GM21717 (cell line): ENCODE measurements around the gene NPY.

ENCODE experiments used
- ATAC-seq: cut with Tn5 transposase; IDR thresholded peaks from one replicate; pipeline ENCODE4 v1.9.1; 2021; ENCODE audit warnings: mild to moderate bottlenecking, moderate library complexity; ENCODE audit not compliant: unreplicated experiment

Gene NPY

DNA sequence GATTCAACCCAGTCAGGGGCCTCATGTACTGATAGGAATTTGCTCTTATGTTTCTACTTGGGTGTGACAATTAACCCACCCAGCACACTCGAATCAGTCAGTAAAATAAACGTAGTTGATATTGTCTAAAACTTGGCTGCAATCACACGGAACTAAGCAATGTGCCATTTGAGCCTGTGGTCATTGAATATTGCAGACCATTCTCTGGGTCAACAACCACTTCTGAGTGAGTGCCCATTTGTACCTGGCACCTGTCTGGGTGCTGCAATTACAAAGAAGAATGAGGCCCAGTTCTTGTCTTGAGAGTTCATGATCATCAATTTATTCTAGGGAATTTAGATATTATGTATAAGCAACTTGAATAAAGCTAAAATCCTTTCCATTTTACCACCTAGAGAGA is 29.8 kb downstream of the NPY start:
- ATAC-seq = no peak

DNA sequence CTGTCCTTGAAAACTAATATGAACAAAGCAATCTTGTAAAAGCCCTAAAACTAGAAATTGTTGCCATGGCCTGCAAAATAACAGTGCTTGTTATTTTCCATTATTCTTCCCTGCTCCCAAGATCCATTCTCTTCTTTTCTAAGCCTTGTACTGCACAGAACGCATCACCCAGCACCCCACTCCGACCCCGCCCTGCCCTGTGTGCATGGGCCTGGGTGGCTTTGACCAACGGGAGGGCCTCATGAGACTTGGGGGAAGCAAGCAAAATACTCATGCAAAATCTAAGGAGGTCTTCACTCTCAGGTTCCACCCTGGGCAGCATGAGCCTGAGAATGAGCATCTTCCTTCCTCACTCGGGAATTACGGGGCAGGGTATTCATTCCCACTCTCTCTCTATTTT is 32.4 kb downstream of the NPY start:
- ATAC-seq = no peak

DNA sequence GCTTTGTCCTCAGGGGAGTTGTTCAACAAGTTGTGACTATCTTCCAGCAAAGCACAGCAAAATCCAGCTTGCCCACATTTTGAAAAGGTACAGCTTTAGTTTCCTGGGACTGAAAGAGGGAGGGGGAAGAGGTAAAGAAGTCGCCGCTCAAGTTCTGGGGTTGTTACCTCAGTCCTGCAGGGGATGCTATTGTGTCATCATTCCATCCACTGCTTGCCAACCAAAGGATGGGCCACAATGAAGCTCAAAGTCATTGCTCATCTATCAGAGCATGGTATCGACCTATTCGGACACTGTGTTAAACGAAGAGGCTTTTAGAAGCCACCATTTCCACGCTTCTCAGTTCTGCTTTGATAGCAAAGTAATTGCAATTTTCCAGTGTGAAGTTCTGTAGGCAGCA is 34.3 kb downstream of the NPY start:
- ATAC-seq = no peak

DNA sequence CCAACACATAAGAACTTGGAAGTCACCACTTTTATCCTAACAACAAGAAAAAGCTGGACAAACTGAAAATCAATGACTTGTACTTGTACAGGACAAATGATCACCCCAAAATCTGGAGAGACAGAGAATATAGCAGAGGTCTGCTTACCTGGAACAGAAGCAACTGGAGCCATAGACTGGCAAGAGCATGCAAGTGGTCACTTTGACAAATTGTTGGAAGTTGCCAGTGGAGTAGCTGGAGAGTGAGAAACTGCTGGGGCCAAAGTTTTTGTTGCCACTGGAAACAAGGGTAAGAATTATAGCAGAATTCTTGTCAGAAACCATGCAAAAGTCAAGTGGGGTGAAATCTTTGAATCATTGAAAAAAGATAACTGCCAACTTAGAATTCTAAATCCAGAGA is 35.2 kb downstream of the NPY start:
- ATAC-seq = no peak

DNA sequence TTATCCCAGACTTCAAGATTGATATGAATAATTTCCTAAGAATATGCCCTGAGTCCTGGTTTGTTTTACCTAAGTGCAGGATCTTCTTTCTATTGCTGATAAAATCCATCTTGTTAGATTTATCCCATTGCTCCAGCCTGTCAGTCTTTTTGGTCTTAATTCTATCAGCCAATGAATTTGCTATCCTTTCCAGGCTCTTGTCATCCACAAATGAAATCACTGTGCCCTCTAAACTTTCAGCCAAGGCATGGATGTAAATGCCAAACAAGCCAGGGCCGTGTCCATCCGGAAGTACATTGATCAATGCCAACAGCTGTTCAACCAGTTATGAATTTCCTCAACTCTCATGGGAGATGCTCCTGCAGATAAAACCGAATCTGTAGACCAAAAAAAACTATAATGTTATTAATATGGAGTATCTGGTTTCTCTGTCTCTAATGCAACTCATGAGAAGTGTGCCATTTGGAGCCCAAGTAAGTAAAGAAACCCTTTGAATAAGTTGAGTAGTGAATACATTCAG is 40.0 kb downstream of the NPY start:
- ATAC-seq = no peak

DNA sequence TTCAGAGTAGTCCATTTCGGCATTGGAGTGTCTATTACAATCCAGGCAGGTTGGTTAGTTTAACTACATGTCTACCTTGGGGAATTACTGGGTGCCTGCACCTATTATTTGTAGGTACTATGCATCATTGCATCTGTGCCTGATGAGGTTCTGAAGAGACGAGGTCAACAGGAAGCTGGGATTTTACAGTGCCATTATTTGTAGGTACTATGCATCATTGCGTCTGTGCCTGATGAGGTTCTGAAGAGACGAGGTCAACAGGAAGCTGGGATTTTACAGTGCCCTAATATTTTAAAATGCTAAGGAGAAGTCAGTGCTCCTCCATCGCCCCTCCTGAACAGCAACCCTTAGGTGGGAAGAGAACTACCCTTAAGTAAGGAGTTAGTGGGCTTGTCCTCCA is 41.7 kb downstream of the NPY start:
- peak; percentile 80 for ATAC-seq

DNA sequence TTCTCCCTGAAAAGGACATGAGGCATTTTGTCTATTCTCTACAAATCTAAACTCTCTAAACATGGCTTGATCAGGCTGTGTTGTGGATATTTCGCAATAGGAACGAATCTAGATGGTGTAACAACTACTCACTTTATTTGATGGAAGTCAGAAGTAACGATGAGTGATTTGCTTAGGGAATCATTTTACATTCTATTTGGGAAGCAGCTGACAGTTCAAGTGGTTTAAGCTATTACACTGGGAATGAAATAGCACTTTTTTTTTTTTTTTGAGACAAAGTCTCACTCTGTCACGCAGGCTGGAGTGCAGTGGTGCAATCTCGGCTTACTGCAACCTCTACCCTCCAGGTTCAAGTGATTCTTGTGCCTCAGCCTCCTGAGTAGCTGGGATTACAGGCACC is 44.1 kb downstream of the NPY start:
- ATAC-seq = no peak

DNA sequence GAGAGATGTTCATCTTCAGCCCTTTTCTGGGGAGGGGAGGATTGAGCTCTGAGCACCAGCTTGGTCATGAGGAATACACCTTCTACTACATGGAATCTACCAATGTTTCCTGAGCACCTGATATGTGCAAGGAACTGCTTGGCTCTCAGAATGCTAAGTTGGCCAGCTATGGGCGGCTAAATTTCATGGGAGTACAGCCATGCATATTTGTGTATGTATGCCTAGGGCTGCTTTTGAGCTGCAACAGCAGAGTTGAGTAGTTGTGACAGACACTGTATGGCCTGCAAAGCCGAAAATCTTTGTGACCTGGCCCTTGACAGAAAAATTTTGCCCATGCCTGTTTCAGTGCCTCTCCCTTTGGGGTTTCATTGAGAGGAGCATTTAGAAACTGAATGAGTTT is 44.9 kb downstream of the NPY start:
- no peak for ATAC-seq

DNA sequence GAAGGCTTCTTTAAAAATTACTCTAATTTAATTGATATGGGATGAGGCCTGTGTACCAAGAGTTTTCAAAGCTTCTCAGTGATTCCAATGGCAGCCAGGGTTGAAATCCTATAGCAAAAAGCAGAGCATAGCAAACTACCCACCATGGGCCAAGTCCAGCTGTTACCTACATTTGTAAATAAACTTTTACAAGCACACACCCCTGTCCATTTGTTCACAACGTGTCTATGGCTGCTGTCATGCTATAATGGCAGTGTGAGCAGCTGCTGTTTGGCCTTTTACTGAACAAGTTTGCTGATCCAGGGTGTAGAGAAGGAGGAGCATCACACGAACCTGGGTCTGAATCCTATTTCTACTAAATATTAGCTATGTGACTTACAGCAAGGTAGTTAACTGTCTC is 50.0 kb downstream of the NPY start:
- no peak for ATAC-seq

DNA sequence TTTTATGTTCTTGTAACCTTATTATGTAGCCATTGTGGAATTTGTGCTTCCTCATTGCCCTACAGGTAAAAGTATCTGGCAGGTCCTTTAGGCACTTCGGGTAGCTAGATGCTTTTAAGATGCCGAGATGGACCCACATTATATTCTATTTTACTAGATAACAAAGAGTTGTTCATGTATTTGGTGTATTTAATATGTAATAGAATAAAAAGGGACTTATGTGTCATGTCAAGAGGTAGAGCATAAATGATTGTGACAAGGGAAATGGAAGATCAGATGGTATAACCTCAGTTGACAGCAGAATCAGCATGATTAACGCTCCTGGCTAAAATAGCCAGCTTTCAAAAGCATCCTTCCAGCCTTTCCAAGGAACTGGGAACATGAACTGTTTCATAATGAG is 50.6 kb downstream of the NPY start:
- no peak for ATAC-seq

DNA sequence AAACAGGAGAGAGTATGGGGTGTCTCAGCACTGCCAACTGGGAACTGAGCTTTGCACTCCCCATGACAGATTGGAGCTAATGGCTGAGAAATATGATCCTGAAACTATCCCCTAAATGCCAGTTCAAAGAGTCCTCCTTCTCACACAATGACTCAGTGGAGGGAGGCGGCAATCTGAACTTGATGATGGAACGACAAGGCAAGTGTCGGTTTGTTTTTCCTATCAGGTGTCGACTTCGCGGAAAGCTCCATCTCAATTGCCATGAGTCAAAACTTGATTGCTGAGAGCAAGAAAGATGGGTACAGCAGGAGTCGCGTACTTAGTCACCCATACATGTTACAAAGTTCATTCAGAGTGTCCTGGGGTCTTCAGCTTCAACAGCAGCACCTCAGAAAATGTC is 52.5 kb downstream of the NPY start:
- no peak for ATAC-seq

DNA sequence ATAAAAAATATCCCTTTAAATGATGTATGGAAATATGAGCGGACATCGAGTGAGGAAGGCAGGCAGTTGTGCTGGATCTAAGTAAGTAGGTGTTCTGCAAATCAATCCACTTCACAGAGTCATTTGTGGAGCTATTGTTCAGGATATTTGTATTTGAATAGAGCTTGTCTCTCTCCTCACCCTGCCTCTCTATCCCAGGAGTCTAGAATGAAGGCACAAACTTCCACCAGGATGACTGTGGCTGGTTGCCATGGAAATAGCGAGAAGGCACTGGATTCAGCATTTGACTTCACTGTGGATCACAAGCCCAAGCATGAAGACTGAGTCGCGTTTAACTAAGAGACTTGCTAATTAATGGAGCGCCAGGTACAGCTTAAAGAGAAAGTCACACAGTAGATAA is 53.2 kb downstream of the NPY start:
- ATAC-seq = no peak

DNA sequence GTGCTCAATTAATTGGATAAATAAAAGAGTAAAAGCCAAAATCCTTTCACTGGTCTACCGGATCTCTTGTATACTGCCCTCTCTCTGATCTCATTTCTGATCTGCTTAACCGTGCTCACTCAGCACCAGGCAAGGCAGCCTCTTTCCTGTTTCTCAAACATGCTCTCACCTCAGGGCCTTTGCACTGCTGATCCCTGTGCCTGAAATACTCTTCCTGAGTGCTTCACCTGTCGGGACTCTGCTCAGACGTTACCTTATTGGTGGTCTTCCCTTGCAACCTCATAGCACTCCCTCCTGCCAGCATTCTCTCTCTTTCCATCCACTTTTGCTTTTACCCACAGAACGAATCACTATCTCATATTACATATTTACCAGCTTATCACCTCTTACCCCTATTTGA is 55.6 kb downstream of the NPY start:
- no peak for ATAC-seq

DNA sequence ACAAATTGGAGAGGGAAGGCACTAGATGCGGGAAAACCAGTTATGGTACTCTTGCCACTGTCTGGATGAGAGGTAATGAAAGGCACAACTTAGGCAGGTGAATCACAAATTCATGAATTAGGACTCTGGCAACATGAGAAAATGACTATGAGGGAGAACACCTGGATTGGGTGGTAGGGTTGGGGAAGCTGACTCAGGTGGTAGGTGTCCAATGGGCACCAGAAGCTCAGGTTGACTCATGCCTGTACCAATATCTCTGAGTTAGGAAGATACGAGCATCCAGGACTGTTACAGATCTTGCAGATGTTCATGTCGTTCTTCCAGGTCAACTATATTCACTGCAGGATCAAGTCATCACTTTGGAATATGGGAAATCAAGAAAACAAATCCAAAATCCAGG is 56.7 kb downstream of the NPY start:
- ATAC-seq = no peak
